NCI-H226 (cell line): ENCODE results near the gene NLN.
A peak's percentile ranks its signal among the peaks of the same experiment; 100 is the strongest.
"Not testable (repeated sequence)": the region's sequence is repeated elsewhere in the genome, so short reads cannot be mapped to it uniquely, and the experiment has no call there.

ENCODE experiments used
- DNase-seq: peaks from one replicate; pipeline ENCODE4 v3.0.0-alpha.2; 2015

Gene NLN

GRCh38 chr5:65721720-65722574 is at the start of gene NLN, which contains the start of gene SGTB:
Gene NLN (plus strand): TSS chr5:65722205. CDS start chr5:65722374, 169 bp downstream.
Gene SGTB (minus strand): TSS chr5:65722109. CDS start chr5:65720807, 1,302 bp downstream.
- peak; percentile 67 for DNase-seq

GRCh38 chr5:65672796-65673195 is 49.2 kb upstream of the NLN start:
- DNase-seq, result peak; percentile 57

GRCh38 chr5:65674749-65675148 is 47.3 kb upstream of the NLN start:
- peak; percentile 61 for DNase-seq

- not testable (repeated sequence) for DNase-seq
These were observed 45.9 kb upstream of the NLN start for GRCh38 chr5:65676056-65676455.

- DNase-seq, result no peak
These were observed 39.9 kb upstream of the NLN start for GRCh38 chr5:65682148-65682547.

GRCh38 chr5:65693121-65693520 is 28.9 kb upstream of the NLN start:
- no peak for DNase-seq

- DNase-seq, result no peak
These were observed 26.7 kb upstream of the NLN start for GRCh38 chr5:65695162-65695755.

GRCh38 chr5:65695896-65696295 is 26.1 kb upstream of the NLN start:
- DNase-seq, result no peak

- DNase-seq, result no peak
These were observed 25.1 kb upstream of the NLN start for GRCh38 chr5:65696892-65697291.

- no peak for DNase-seq
These were observed 22.7 kb upstream of the NLN start for GRCh38 chr5:65699338-65699737.

- no peak for DNase-seq
These were observed 20.0 kb upstream of the NLN start for GRCh38 chr5:65702036-65702435.

- DNase-seq, result no peak
These were observed 17.3 kb upstream of the NLN start for GRCh38 chr5:65704621-65705239.

GRCh38 chr5:65707663-65708062 is 14.3 kb upstream of the NLN start:
- no peak for DNase-seq

GRCh38 chr5:65708145-65708544 is 13.9 kb upstream of the NLN start:
- DNase-seq, result no peak

GRCh38 chr5:65718576-65719310 is 3.3 kb upstream of the NLN start:
- DNase-seq, result no peak

GRCh38 chr5:65721050-65721719 is 820 bp upstream of the NLN start:
- DNase-seq, result peak; percentile 22

- DNase-seq, result peak; percentile 16
These were observed 784 bp downstream of the NLN start for GRCh38 chr5:65722575-65723403.

GRCh38 chr5:65727491-65728156 is 5.6 kb downstream of the NLN start:
- DNase-seq, result no peak

- no peak for DNase-seq
These were observed 6.2 kb downstream of the NLN start for GRCh38 chr5:65728218-65728617.

- no peak for DNase-seq
These were observed 8.9 kb downstream of the NLN start for GRCh38 chr5:65730910-65731309.

GRCh38 chr5:65732046-65732445 is 10.0 kb downstream of the NLN start:
- DNase-seq, result not testable (repeated sequence)
